ENCODE data around the gene TMEM222. TPM values are rescaled to one million over a fixed set of nuclear protein-coding genes. Genes with fewer than 3 reads are reported as not detected.
"Not testable (repeated sequence)": the region's sequence is repeated elsewhere in the genome, so short reads cannot be mapped to it uniquely, and the experiment has no call there.

Gene TMEM222
- total RNA-seq, 2 experiments from 2014 or later = 38.4 to 40.2 TPM

DNA sequence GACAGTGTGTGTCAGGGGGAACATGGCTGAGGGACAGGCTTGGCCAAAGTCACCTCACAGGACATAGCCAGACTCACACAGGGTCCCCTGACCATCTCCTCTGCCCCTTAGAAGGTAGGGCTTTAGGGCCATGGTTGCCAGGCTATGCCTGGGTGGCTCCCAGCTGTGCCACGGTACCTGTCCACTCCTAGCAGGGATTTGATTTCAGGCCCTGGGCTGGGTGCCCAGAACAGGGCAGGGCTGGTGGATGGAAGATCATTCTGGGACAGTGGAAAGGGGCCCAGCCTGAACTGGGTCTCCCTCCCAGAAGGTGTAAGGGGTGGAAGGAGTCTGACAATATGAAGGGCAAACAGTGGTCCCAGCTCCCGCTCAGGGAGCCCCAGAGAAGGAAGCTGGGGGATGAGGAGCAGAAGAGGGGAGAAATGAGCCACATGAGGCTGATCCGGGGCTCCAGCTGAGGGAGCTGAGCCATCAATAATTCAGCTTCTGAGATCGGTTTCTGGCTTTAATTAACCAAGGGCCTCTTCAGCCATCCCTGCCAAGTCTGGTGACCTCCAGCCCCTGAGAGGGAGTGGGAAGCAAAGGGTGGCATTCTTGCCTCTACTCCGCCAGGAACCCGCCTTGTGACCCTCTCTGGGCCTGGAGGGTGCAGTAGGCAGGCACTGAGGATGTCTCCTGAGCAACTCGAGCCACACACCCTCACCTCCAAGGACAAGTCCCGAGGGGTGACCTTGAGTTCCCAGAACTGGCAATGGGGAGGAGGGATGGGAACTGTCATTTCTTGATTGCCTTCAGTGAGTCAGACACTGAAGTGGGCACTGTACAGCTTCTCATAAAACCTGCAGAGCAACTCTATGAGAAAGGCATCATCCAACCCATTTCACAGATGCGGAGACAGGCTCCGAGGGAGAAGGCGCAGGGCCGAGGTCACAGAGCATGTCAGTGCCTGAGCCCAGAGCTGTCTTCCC is 59.1 kb downstream of the TMEM222 start:
- Mint-ChIP-seq H3K4me1 (no peaks in the 10 kb centered on the region), H3K36me3 (ENCODE audit: low read depth) (no peaks in the 10 kb centered on the region), H3K4me3 (no peak overlapping the region), H3K27me3 (peaks cover 4% of the 10 kb centered on the region), H3K9me3 (no peaks in the 10 kb centered on the region), H3K27ac (no peak overlapping the region)
- CTCF ChIA-PET = interaction anchor here (1.8 to 2.4 kb wide), 5 partner anchors 14 to 85 kb away, joined by 5 to 8 read pairs (median 7); partner anchors contain the start of gene MAP3K6
- POLR2A ChIA-PET = no interaction called here
- DNase-seq = no peak

DNA sequence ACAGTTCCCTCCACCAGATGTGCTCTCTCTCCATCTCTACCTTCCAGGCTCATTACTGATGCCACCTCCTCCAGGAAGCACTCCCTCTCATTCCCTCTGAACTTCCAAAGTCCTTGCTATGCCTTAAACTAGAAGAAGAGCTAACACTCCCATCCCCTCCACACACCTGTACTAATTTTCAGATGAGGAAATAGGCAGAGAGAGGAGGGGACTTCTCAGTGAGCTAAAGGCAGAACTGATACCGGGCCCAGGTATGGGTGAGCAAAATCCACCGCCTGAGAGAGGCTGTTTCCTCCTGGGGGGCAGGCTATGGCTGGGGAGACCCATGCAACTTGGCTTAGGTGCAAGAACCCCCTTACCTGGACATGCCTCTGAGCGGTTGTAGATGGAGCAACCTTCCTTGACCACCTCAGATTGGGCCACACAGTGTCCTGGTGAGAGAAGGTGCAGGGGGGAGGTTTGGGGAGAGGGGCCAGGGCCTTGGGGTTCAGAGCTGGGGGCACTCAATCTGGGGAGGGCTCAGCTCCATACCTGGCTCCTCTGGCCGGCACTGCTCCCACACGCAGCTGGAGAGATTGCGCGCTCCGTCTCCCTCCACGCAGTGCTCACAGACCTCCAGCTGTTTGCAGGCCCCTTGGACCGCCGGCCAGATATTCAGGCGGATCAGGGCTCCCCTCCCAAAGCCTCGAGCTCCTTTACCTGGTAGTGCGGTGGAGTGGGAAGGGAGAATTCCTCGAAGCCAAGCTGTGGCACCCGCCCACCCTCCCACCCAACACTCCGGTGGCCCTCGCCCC is 60.2 kb downstream of the TMEM222 start:
- Mint-ChIP-seq H3K27ac (no peak overlapping the region), H3K36me3 (ENCODE audit: low read depth) (no peaks in the 10 kb centered on the region), H3K9me3 (no peaks in the 10 kb centered on the region), H3K4me3 (no peak overlapping the region), H3K27me3 (peaks cover 9% of the 10 kb centered on the region), H3K4me1 (no peaks in the 10 kb centered on the region)
- POLR2A ChIA-PET = no interaction called here
- CTCF ChIA-PET = interaction anchor here (0.5 to 2.4 kb wide), 9 partner anchors 10 to 349 kb away, joined by 3 to 8 read pairs (median 6); partner anchors contain the start of gene MAP3K6
- no peak for DNase-seq

DNA sequence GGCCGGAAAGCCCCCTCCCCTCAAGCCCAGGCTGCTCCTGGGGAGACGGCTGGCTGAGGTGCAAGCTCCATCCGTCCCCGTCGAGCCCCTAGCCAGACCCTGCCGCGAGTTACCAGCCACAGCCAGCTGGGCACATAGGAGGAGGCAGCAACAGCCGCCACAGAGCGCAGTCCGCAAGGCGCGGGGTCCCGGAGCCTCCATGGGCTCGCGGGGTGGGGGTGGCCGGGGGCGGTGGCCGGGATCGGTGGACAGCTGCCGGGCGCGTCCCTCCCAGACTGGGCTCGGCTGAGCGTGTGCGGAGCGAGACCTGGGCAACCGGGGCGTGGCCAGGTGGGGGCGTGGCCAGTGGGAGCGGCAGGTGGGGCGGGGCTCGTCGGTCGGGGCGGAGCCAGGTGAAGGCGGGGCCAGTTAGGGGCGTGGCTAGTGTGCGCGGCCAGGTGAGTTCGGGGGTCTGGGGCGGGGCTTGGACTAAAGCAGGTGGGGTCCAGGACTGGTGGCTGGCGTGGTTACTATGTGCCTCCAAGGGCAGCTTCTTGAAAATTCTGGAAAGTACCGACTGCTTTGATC is 61.2 kb downstream of the TMEM222 start, which contains the start of gene CD164L2:
Gene CD164L2, minus strand, starts transcription at position 295 of the 567 bp plus-strand sequence. Its CDS starts 94 bp downstream, at position 201.
- peaks cover 9% of the 10 kb centered on the region for H3K27me3 Mint-ChIP-seq
- H3K4me3 Mint-ChIP-seq = no peak within 1 kb of the TSS
- DNase-seq = peak; percentile 39
- CTCF ChIA-PET = interaction anchor here (0.5 to 2.4 kb wide), 9 partner anchors 11 to 884 kb away, joined by 3 to 8 read pairs (median 6); partner anchors contain the start of gene MAP3K6
- H3K4me1 Mint-ChIP-seq = no peaks in the 10 kb centered on the region
- H3K27ac Mint-ChIP-seq = peak within 1 kb of the TSS; percentile 64
- no peaks in the 10 kb centered on the region for H3K9me3 Mint-ChIP-seq
- POLR2A ChIA-PET = no interaction called here
- H3K36me3 Mint-ChIP-seq (ENCODE audit: low read depth) = no peaks in the 10 kb centered on the region

DNA sequence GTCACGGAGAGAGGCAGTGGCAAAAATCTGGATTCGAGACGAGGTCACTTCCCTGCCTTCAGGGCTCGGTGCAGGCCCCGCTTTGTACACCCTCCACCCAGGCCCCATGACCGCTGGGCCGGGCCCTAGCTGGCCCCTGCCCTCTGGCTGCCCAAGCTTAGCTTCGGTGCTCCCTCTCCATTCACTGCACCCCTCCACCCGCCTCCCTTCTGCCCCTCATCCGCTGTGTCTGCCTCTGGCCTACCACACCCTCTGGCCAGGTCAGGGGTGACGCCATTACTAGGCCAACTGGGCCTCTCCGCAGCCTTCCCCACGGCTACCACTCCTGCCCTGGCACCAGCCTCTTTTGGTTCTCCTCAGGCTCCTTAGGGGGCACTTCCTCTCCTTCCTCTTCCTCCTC is 61.7 kb downstream of the TMEM222 start:
- Mint-ChIP-seq H3K36me3 (ENCODE audit: low read depth) (no peaks in the 10 kb centered on the region), H3K9me3 (no peaks in the 10 kb centered on the region), H3K27ac (no peak overlapping the region), H3K4me1 (no peaks in the 10 kb centered on the region), H3K27me3 (peaks cover 11% of the 10 kb centered on the region), H3K4me3 (no peak overlapping the region)
- no peak for DNase-seq
- ChIA-PET POLR2A (no interaction called here), CTCF (interaction anchor here (0.5 to 1.1 kb wide), 3 partner anchors 11 to 884 kb away, joined by 3 to 4 read pairs (median 3); no protein-coding TSS in a partner anchor)

DNA sequence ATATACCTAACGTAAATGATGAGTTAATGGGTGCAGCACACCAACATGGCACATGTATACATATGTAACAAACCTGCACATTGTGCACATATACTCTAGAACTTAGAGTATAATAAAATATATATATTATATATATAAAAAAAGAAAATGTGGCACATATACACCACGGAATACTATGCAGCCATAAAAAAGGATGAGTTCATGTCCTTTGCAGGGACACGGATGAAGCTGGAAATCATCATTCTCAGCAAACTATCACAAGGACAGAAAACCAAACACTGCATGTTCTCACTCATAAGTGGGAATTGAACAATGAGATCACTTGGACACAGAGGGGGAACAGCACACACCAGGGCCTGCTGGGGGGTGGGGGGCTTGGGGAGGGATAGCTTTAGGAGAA is 62.8 kb downstream of the TMEM222 start:
- POLR2A ChIA-PET; DNase-seq; H3K27ac Mint-ChIP-seq; H3K4me1 Mint-ChIP-seq; H3K9me3 Mint-ChIP-seq; H3K36me3 Mint-ChIP-seq (ENCODE audit: low read depth); H3K4me3 Mint-ChIP-seq: not testable (repeated sequence)
- peaks cover 16% of the 10 kb centered on the region for H3K27me3 Mint-ChIP-seq
- CTCF ChIA-PET = interaction anchor here (1.1 kb wide), 1 partner anchor 10 kb away, joined by 4 read pairs; no protein-coding TSS in a partner anchor

Other genes with a start within 250 kb of the TMEM222 start
- gene SLC9A1, start 167.0 kb upstream of the TMEM222 start, total RNA-seq = 10 to 100 TPM; 24.8 to 32.4 TPM
- gene WDTC1, start 87.5 kb upstream of the TMEM222 start, total RNA-seq = 10 to 100 TPM; 32.2 to 33.3 TPM
- 100 to 1,000 TPM in 1 of 2 experiments, 10 to 100 TPM in 1; 83.5 to 106 TPM for gene SYTL1, start 19.9 kb downstream of the TMEM222 start, total RNA-seq
- gene MAP3K6, start 44.8 kb downstream of the TMEM222 start, total RNA-seq = 1 to 10 TPM; 6.4 to 7.6 TPM
- gene FCN3, start 52.7 kb downstream of the TMEM222 start, total RNA-seq = not detected
- gene CD164L2, start 61.2 kb downstream of the TMEM222 start, total RNA-seq = not detected
- gene GPR3, start 70.5 kb downstream of the TMEM222 start, total RNA-seq = under 1 TPM in 1 of 2 experiments, not detected in 1; 0.21 TPM
- 100 to 1,000 TPM; 137 to 143 TPM for gene WASF2, start 168.0 kb downstream of the TMEM222 start, total RNA-seq